Effector memory CD8-positive, alpha-beta T cell (primary cell): Measurements from ENCODE around the gene KMO.

Source experiments
- ATAC-seq: fragments of 150-1000 bp; cut with Tn5 transposase; replicated peaks from 2 replicates; pipeline ENCODE4 v1.10.0; 2021; ENCODE audit warnings: mild to moderate bottlenecking, moderate library complexity
- DNase-seq, 3 experiments: peaks; one replicate each; pipeline ENCODE4 v3.0.0; 2021
- H3K27ac Mint-ChIP-seq, 2 donors: one replicate each; pipeline ENCODE4 v1.8.0; 2022; ENCODE audit warnings: mild to moderate bottlenecking in 2 of 2, mixed read lengths in 2 of 2, moderate library complexity in 2 of 2
- H3K27me3 Mint-ChIP-seq, 2 donors: one replicate each; pipeline ENCODE4 v1.8.0; 2022; ENCODE audit warnings: mixed read lengths in 2 of 2
- H3K36me3 Mint-ChIP-seq: one replicate; pipeline ENCODE4 v1.8.0; 2022; ENCODE audit warnings: mild to moderate bottlenecking, moderate library complexity, mixed read lengths; ENCODE audit not compliant: insufficient read depth
- H3K4me1 Mint-ChIP-seq, 2 donors: one replicate each; pipeline ENCODE4 v1.8.0; 2022; ENCODE audit warnings: low read depth in 2 of 2, mixed read lengths in 2 of 2
- H3K4me3 Mint-ChIP-seq, 2 donors: one replicate each; pipeline ENCODE4 v1.8.0; 2022; ENCODE audit warnings: mild to moderate bottlenecking in 2 of 2, mixed read lengths in 2 of 2, moderate library complexity in 2 of 2
- H3K9me3 Mint-ChIP-seq, 2 donors: one replicate each; pipeline ENCODE4 v1.8.0; 2022; ENCODE audit warnings: mixed read lengths in 2 of 2

KMO gene

DNA sequence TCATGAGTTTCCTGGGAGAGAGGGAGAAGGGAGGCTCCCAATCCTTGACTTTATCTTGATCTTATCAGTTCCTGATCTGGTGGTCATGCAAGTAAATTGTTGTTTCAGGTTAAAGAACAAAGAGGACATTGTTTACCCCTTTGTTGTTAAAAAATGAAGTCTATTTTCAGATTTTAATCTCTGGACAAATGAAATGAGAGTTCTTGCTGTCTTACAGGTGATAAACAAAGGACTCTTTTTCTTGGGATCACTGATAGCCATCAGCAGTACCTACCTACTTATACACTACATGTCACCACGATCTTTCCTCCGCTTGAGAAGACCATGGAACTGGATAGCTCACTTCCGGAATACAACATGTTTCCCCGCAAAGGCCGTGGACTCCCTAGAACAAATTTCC is 59.6 kb downstream of the KMO start:
- DNase-seq: no peak
- Mint-ChIP-seq H3K4me1 (no peaks in the 10 kb centered on the region), H3K9me3 (no peaks in the 10 kb centered on the region), H3K27me3 (no peaks in the 10 kb centered on the region), H3K4me3 (no peak overlapping the region), H3K27ac (no peak overlapping the region), H3K36me3 (no peaks in the 10 kb centered on the region)
- ATAC-seq: no peak

DNA sequence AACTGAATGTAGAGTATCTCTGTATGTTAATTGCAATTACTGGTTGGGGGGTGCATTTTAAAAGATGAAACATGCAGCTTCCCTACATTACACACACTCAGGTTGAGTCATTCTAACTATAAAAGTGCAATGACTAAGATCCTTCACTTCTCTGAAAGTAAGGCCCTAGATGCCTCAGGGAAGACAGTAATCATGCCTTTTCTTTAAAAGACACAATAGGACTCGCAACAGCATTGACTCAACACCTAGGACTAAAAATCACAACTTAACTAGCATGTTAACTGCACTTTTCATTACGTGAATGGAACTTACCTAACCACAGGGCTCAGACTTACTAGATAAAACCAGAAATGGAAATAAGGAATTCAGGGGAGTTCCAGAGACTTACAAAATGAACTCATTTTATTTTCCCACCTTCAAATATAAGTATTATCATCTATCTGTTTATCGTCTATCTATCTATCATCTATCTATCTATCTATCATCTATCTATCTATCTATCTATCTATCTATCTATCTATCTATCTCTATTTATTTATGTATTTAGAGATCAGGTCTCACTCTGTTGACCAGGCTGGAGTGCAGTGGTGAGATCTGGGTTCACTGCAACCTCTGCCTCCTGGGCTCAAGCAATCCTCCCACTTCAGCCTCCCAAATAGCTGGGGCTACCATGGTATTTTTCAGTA is 60.2 kb downstream of the KMO start:
- H3K27ac Mint-ChIP-seq: no peak overlapping the region
- H3K36me3 Mint-ChIP-seq: no peaks in the 10 kb centered on the region
- H3K27me3 Mint-ChIP-seq: no peaks in the 10 kb centered on the region
- H3K9me3 Mint-ChIP-seq: no peaks in the 10 kb centered on the region
- H3K4me1 Mint-ChIP-seq: no peaks in the 10 kb centered on the region
- ATAC-seq (no peak), DNase-seq (no peak)
- no peak overlapping the region for H3K4me3 Mint-ChIP-seq

DNA sequence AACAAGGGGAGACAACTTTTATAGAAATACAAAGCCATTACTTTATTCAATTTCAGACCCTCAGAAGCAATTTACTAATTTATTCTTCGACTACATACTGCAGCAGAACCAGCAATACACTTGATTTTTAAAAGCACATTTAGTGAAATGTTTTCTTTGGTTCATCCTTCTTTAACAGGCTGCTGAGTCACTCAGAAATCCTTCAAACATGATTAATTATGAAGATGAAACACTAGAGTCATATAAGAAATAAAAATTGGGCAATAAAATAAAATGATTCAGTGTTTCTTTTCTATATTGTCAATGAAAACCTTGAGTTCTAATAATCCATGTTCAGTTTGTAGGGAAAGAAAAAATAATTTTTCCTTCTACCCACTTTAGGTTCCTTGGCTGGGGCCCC is 61.0 kb downstream of the KMO start:
- H3K36me3 Mint-ChIP-seq: no peaks in the 10 kb centered on the region
- no peak overlapping the region for H3K4me3 Mint-ChIP-seq
- no peak for DNase-seq
- H3K27me3 Mint-ChIP-seq: no peaks in the 10 kb centered on the region
- H3K9me3 Mint-ChIP-seq: no peaks in the 10 kb centered on the region
- H3K27ac Mint-ChIP-seq: no peak overlapping the region
- no peak for ATAC-seq
- no peaks in the 10 kb centered on the region for H3K4me1 Mint-ChIP-seq

DNA sequence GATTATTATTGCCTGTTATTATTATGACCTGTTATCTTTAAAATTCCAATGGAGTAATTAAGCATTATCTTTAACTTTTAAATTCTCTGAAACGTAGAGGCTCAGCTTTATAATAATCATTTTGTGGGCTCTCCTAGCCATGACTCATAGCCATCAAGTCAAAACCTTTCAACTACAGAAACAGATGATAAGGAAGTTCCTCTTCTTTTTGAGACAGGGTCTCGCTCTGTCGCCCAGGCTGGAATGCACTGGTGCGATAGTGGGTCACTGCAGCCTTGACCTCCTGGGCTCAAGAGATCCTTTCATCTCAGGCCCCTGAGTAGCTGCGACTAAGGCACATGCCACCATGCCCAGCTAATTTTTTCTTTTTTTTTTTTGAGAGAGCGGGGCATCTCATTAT is 64.5 kb downstream of the KMO start:
- no peak for ATAC-seq
- Mint-ChIP-seq H3K27me3 (no peaks in the 10 kb centered on the region), H3K36me3 (no peaks in the 10 kb centered on the region), H3K4me1 (no peaks in the 10 kb centered on the region), H3K27ac (no peak overlapping the region), H3K4me3 (no peak overlapping the region), H3K9me3 (no peaks in the 10 kb centered on the region)
- no peak for DNase-seq

DNA sequence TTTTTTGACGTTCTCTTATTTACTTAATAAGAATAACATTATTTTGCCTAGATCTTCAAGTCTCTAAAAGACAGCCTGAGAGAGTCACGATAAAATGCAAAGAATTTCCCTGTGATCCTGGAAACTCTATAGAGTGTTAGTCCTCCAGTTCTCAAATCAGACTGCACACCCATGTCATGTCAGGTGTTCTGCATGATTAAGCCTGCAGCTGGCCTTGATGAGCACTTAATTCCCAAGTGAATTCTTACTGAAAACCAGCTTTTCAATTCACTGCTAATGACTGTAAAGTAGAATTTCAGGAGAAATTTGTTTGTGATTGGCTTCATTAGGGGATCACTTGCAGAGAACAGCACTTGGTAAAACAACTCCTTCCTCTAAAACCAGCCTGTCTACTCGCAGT is 66.1 kb downstream of the KMO start:
- Mint-ChIP-seq H3K27me3 (no peaks in the 10 kb centered on the region), H3K9me3 (no peaks in the 10 kb centered on the region), H3K4me1 (no peaks in the 10 kb centered on the region), H3K4me3 (no peak overlapping the region), H3K36me3 (no peaks in the 10 kb centered on the region), H3K27ac (no peak overlapping the region)
- DNase-seq: no peak
- no peak for ATAC-seq

DNA sequence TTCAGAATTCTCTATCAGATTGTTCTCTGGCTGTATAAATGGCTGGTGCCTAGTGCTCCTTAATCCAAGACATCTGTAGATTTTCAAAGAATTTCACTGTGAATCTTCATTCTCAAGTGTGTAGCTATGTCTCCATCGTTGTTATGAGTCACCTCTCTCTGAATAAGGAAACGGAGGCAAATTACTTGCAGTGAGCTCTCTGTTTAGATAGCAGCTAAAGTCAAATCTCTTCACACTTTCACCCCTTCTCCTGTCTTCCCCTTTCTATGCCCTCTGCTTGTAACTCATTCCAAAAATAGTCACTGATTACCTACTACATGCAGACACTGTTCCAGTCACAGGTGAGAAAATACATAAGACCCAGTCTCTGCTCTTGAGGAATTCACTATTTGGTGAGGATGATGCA is 68.3 kb downstream of the KMO start:
- Mint-ChIP-seq H3K36me3 (peaks cover 2% of the 10 kb centered on the region), H3K4me3 (no peak overlapping the region), H3K27me3 (no peaks in the 10 kb centered on the region), H3K4me1 (no peaks in the 10 kb centered on the region), H3K27ac (peak overlapping the region in 1 of 2 donors; percentile 25), H3K9me3 (no peaks in the 10 kb centered on the region)
- DNase-seq (no peak), ATAC-seq (no peak)

DNA sequence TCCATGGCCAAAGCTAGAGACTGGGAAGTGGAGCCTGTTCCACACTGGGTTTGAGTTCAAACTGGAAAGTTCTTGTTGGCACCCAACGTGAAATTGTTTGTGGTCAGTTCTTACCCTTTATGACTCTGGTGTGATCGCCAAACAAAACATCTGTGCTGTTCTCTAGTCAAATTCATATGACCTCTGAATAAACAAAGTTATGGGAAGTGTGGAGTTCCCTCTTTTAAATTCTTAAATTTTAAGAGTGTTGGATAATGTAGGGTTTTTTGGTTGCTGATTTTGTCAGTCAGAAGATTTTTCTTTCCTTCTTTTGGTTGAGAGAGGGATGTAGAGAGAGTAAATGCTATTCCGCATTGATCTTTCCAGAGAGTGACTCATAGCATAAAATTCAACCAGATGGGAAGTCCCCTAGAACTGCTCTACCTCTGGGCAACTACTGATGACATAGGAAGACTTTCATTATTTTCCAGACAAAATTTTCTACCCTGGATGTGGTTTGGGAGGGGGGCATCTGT is 71.6 kb downstream of the KMO start:
- Mint-ChIP-seq H3K9me3 (no peaks in the 10 kb centered on the region), H3K27me3 (no peaks in the 10 kb centered on the region), H3K27ac (no peak overlapping the region), H3K4me3 (no peak overlapping the region), H3K36me3 (peaks cover 2% of the 10 kb centered on the region), H3K4me1 (no peaks in the 10 kb centered on the region)
- DNase-seq (no peak), ATAC-seq (no peak)

DNA sequence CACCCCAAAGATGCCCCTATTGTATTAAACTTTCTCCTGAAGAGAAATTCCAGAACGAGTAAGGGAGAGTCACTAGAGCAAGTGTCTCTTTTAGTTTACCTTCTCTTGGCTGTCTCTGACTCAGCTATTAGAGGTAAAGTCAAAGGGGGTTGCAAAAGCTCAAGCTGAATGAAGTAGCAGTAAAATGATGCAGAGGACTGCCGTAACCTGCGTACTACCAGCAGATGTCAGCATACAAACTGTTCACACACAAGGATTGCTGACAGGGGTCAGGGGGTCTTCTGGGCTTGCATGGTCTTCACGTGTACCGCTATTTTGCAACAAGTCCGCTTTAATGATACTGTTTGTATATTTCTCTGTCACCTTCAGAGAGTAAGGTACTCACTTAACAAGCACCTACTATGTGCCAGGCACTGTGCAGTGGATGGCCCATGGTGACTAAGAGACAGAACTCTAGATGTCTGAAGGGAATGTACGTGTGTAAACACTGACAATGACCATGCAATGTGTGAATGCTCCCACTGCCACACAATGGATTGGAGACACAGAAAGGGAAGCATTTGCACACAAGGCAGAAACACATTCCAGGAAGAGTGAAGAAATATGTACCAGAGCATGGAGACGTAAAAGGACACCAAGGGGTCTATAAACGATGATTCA is 73.1 kb downstream of the KMO start:
- ATAC-seq: no peak
- peaks cover 2% of the 10 kb centered on the region for H3K36me3 Mint-ChIP-seq
- no peak for DNase-seq
- no peak overlapping the region for H3K27ac Mint-ChIP-seq
- H3K4me3 Mint-ChIP-seq: no peak overlapping the region
- no peaks in the 10 kb centered on the region for H3K27me3 Mint-ChIP-seq
- H3K9me3 Mint-ChIP-seq: no peaks in the 10 kb centered on the region
- H3K4me1 Mint-ChIP-seq: no peaks in the 10 kb centered on the region

DNA sequence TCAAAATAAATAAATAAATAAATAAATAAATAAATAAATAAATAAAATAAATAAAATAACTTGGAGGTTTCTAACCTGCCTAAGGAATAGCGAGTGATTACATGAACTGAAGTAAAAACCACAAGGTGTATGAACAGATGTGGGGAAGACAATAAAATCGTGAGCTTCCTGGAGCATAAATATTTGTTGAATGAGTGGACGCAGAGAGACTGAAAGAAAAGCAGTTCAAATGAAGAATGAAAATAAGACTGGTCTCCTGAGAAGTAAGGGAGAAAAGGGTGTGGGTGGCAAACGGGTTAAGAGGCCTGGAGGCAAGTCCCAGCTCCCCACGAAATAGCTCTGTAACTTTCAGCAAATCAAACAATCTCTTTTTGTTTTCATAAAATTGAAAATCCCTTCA is 74.4 kb downstream of the KMO start:
- Mint-ChIP-seq H3K4me1 (no peaks in the 10 kb centered on the region), H3K9me3 (no peaks in the 10 kb centered on the region), H3K36me3 (peaks cover 2% of the 10 kb centered on the region), H3K27ac (no peak overlapping the region), H3K4me3 (no peak overlapping the region), H3K27me3 (no peaks in the 10 kb centered on the region)
- ATAC-seq: no peak
- no peak for DNase-seq

DNA sequence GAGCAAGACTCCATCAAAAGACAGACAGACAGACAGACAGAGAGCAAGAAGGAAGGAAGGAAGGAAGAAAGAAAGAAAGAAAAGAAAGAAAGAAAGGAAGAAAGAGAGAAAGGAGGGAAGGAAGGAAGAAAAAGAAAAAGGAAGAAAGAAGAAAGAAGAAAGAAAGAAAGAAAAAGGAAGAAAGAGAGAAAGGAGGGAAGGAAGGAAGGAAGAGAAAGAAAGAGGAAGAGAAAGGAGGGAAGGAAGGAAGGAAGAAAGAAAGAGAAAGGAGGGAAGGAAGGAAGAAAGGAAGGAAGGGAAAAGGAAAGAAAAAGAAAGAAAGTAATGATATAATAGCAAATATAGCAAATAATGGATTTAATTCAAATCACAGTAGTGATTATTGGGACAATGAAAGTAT is 75.3 kb downstream of the KMO start:
- Mint-ChIP-seq H3K4me3 (no peak overlapping the region), H3K27ac (peak overlapping the region in 1 of 2 donors; percentile 29), H3K36me3 (peaks cover 2% of the 10 kb centered on the region), H3K9me3 (no peaks in the 10 kb centered on the region), H3K27me3 (no peaks in the 10 kb centered on the region), H3K4me1 (no peaks in the 10 kb centered on the region)
- DNase-seq: no peak
- ATAC-seq: no peak

DNA sequence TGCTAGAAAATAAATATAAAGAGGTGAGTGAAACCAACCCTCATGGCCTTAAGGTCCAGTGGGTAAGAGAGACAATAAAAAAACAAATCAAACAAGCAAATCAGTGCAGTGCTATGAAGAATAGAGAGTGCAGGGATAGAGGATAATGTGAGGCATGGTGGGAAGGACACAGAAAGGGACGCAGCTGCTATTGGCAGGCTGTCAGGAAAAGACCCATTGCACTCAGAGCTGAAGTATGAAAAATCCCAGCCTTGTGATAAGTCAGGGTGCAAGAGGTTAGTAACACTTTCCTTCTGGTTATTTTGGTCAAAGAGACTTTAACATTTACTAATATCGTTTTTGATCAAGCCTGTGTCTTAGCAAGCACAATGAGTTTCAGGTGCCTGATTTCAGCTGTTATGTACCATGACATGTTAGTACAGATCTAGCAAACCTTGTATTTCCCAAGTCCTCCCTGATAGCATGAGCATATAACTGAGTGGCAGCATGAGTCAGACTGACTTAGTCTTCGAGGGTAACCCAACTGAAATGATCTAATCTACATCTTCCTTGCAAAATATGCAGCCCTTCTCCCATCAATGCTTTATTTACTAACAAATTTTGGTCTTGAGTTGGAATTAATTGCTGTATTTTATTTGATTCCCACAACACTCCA is 76.3 kb downstream of the KMO start:
- no peaks in the 10 kb centered on the region for H3K36me3 Mint-ChIP-seq
- no peak for DNase-seq
- no peak overlapping the region for H3K27ac Mint-ChIP-seq
- no peak overlapping the region for H3K4me3 Mint-ChIP-seq
- H3K27me3 Mint-ChIP-seq: no peaks in the 10 kb centered on the region
- no peaks in the 10 kb centered on the region for H3K9me3 Mint-ChIP-seq
- H3K4me1 Mint-ChIP-seq: no peaks in the 10 kb centered on the region
- no peak for ATAC-seq

DNA sequence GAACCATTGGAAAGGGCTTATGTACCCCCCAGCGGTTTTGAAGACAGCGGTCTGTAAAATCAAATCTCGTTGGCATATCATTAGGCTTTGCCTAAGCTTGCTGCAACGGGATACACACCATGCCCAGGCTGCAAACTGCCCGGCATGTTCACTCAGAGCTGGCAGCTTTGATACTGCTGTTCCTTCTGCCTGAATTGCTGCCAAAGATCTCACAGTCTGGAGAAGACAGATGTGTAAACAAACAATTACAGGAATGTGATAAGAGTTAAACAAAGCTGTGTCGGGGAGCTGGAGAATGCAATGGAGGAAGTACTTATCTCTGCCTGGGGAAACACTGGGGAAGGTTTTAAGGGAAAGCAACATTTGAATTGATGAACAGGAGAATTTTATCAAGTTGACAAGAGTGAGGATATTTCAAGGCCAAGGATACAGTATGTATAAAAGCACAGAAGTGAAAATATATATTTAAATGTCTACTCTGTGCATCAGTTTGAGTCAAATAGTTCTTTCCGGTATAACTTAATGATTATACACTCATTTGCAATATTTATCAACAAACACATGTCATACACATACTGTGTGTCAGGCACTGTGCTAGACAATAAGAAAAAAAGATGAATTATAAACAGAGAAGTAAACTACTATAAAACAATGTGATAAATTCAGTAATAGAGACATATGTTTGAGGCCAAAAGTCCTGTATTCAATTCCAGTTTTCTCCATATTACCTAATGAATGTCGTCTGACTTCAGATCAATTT is 78.1 kb downstream of the KMO start:
- Mint-ChIP-seq H3K4me3 (no peak overlapping the region), H3K27ac (no peak overlapping the region), H3K36me3 (no peaks in the 10 kb centered on the region), H3K27me3 (no peaks in the 10 kb centered on the region), H3K4me1 (no peaks in the 10 kb centered on the region), H3K9me3 (no peaks in the 10 kb centered on the region)
- no peak for ATAC-seq
- no peak for DNase-seq

DNA sequence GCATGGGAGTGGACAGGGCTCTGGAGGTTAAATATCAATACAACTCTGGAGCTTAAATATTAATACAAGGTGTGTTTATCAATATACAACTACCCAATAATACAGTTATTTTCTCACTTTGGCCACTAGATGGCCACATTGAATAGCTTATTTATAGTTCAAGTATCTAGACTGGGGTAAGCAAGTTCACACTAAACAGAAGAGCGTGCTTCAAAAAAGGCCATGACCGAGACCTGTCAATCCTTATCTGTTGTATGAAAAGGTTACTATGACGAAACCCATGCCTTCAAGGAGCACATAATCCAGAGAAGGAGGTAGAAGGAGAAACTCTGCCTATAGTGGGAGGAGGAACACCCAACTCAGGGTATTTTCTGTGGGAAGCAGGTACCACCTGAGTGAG is 78.9 kb downstream of the KMO start:
- Mint-ChIP-seq H3K4me3 (no peak overlapping the region), H3K36me3 (no peaks in the 10 kb centered on the region), H3K27ac (no peak overlapping the region), H3K4me1 (no peaks in the 10 kb centered on the region), H3K27me3 (no peaks in the 10 kb centered on the region), H3K9me3 (no peaks in the 10 kb centered on the region)
- peak; percentile 81 for ATAC-seq
- DNase-seq: peak; percentile 9 to 11 (median 9)
